Gastrocnemius medialis (tissue), 4 donors: ENCODE results near the gene TARDBP. TPM values are rescaled to one million over a fixed set of nuclear protein-coding genes. Genes with fewer than 3 reads are reported as not detected.
"Not testable (repeated sequence)": the region's sequence is repeated elsewhere in the genome, so short reads cannot be mapped to it uniquely, and the experiment has no call there.

ENCODE experiments used
- ATAC-seq, 2 donors: fragments of 150-250 bp; one replicate each; pipeline ENCODE4 v1.9.1; 2016
- DNase-seq, 2 donors: peaks; one replicate each; pipeline ENCODE4 v3.0.0-alpha.2; 2019
- H3K27ac ChIP-seq, 4 donors: fragments of 200-600 bp; sonication (generic); 1 replicate in 1 of 4; 2 replicates in 3 of 4; pipeline ENCODE4 v1.5.1; 2016 to 2018; ENCODE audit warnings: mild to moderate bottlenecking in 2 of 4, moderate library complexity in 1 of 4
- H3K27me3 ChIP-seq, 3 donors: fragments of 200-600 bp; sonication (generic) in 2 of 3; 1 replicate in 1 of 3; 2 replicates in 2 of 3; pipeline versions ENCODE4 v1.5.1 to v1.6.0; 2016 to 2019; ENCODE audit warnings: mild to moderate bottlenecking in 1 of 3, moderate library complexity in 1 of 3
- H3K36me3 ChIP-seq, 2 donors: fragments of 200-600 bp; sonication (generic) in 1 of 2; one replicate each; pipeline ENCODE4 v1.5.1; 2017 to 2018
- H3K4me1 ChIP-seq, 2 donors: fragments of 200-600 bp; sonication (generic) in 1 of 2; one replicate each; pipeline ENCODE4 v1.5.1; 2016 to 2017; ENCODE audit warnings: mild to moderate bottlenecking in 2 of 2
- H3K4me3 ChIP-seq, 4 donors: fragments of 200-600 bp; sonication (generic) in 3 of 4; 1 replicate in 1 of 4; 2 replicates in 3 of 4; pipeline ENCODE4 v1.5.1; 2016 to 2019; ENCODE audit warnings: mild to moderate bottlenecking in 2 of 4
- H3K9me3 ChIP-seq, 3 donors: fragments of 200-600 bp; sonication (generic) in 2 of 3; 1 replicate in 1 of 3; 2 replicates in 2 of 3; pipeline ENCODE4 v1.5.1; 2016 to 2019
- POLR2A ChIP-seq, 2 donors: fragments of 450-650 bp; IDR thresholded peaks; one replicate each; pipeline ENCODE4 v1.6.1; 2017; ENCODE audit warnings: antibody characterized with exemption in 2 of 2, mild to moderate bottlenecking in 2 of 2, moderate library complexity in 2 of 2
- in situ Hi-C, 4 donors: fragments of 200-750 bp; cut with MboI; loops; one replicate each; pipeline versions ENCODE4 v1.15.0 to v1.8.0; 2017; ENCODE audit warnings: low sequenced_read_pairs in 4 of 4
- intact Hi-C: fragments of 100-400 bp; cut with DNase I; formaldehyde crosslinking; loops from one replicate; pipeline ENCODE4 v1.15.1; 2023; ENCODE audit warnings: low total_unique reads
- total RNA-seq, 4 donors: library from RNA; depleted of rRNA; stranded (reverse); fragments of >200 nt; gene quantifications; one replicate each; pipeline versions ENCODE4 v1.1.0 to v1.2.3, GENCODE V29; 2016
- TF ChIP-seq, protein P1 (sequence below), 5 experiments: fragments of 450-650 bp in 3 of 5; fragments of 200-600 bp in 2 of 5; sonication (generic) in 2 of 5; IDR thresholded peaks in 4 of 5; conservative IDR thresholded peaks in 1 of 5; 1 replicate in 4 of 5; 2 replicates in 1 of 5; pipeline ENCODE4 v1.5.1; 2016 to 2019; ENCODE audit warnings: antibody characterized with exemption in 5 of 5, mild to moderate bottlenecking in 3 of 5, moderate library complexity in 3 of 5

Gene TARDBP
- total RNA-seq, 4 donors from 2014 or later = 72.0 to 101 (median 85.5) TPM

DNA sequence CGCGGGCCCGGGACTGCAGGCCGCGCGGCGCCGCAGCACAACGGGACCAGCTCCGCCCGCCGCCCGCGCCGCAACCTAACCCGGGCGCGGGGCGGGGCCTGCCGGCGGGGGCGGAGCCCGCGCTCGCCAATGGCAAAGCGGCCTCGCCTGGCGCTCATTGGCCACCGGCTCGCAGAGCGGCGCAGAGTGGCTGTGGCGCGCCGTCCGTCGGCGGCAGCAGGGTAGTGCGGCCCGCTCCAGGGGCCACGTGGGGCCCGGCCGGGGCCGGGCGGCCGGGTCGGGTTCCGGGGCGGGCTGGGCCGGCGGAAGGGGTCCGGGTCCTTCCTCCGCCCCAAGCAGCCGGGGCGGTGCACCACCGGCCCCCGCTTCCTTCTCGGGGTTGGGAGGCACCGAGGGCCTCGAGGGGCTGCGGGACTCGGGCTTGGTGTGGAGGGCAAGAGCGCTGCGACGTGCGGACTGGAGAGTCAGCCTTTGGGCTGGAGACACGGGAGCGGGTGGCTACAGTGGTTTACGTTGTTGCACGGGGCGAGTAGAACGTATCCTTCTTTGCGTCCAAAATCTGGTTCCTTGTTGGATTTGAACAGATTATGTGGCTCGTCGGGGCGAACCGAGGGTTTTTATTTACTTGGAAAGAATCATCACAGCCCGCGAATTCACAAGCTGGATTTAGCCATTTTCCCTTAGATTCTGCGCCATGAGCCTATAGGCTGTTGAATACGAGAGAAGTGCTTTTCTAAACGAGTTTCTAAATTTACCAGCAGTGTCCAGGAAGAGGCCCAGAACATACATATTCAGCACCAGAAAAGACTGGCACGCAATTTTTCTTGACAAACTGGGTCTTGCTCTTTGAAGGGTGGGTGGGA, 47.7 kb downstream of the TARDBP start, which contains the start of gene SRM:
TSS of gene SRM (minus strand) at position 51 of the 863 bp plus-strand sequence. CDS start 75 bp downstream, outside the sequence.
- Histone ChIP-seq H3K27ac (peak within 1 kb of the TSS; percentile 77 to 95 (median 92)), H3K9me3 (no peaks in the 10 kb centered on the region), H3K36me3 (peaks cover 0 to 25% of the 10 kb centered on the region in 2 donors), H3K4me1 (peaks cover 18 to 19% of the 10 kb centered on the region in 2 donors), H3K4me3 (peak within 1 kb of the TSS; percentile 73 to 100 (median 94)), H3K27me3 (no peaks in the 10 kb centered on the region)
- peak; percentile 73 to 84 for TF ChIP-seq POLR2A (IDR thresholded peaks at IDR 0.05)
- TF ChIP-seq, protein P1, sequence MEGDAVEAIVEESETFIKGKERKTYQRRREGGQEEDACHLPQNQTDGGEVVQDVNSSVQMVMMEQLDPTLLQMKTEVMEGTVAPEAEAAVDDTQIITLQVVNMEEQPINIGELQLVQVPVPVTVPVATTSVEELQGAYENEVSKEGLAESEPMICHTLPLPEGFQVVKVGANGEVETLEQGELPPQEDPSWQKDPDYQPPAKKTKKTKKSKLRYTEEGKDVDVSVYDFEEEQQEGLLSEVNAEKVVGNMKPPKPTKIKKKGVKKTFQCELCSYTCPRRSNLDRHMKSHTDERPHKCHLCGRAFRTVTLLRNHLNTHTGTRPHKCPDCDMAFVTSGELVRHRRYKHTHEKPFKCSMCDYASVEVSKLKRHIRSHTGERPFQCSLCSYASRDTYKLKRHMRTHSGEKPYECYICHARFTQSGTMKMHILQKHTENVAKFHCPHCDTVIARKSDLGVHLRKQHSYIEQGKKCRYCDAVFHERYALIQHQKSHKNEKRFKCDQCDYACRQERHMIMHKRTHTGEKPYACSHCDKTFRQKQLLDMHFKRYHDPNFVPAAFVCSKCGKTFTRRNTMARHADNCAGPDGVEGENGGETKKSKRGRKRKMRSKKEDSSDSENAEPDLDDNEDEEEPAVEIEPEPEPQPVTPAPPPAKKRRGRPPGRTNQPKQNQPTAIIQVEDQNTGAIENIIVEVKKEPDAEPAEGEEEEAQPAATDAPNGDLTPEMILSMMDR (IDR thresholded peaks at IDR 0.05 in 4 of 5, conservative IDR thresholded peaks at IDR 0.05 in 1 of 5) = peak in 4 of 5 experiments; percentile 78 to 84 (median 82)
- ATAC-seq (peak; percentile 93 to 95), DNase-seq (peak; percentile 76 to 87)
- intact Hi-C loops (loop anchor here (1.0 kb wide), 3 partner anchors 22 to 48 kb away; partner anchors contain the start of genes EXOSC10 and TARDBP), in situ Hi-C loops (no loop called here)

DNA sequence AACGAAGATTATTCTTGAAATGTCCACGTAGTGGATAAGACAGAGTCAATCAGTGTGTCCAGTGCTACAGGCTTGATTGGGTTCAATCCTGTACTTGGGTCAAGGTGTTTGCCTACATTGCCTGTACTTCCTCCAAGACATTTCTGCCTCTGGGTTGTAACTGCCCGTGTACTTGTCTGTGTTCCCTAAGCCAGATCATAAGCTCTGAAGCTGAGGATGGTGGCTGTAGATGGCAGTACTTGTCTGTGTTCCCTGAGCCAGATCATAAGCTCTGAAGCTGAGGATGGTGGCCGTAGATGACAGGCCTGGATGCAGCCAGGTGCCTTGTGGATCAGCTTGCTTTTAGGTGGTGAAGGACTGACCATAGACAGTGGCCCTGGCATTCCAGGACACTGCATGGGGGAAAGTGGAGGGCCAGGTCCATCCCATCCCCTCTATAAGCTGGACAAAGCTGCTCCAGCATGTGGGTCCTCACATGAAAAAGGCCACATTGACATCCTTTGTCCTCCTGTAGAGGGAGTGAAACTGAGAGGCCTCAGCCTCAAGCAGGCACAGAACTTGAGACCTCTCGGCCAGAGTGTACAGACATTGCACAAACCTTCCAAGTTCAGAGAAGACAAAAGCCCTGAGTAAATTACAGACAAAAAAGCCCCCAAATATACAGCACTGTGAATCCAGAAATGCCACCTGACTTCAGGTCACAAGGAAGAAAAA, 49.4 kb downstream of the TARDBP start:
- ATAC-seq (no peak), DNase-seq (no peak)
- peaks cover 0 to 27% of the 10 kb centered on the region in 2 donors for H3K36me3 ChIP-seq
- intact Hi-C loops = no loop called here
- no peaks in the 10 kb centered on the region for H3K27me3 ChIP-seq
- no peak overlapping the region for H3K27ac ChIP-seq
- H3K9me3 ChIP-seq = no peaks in the 10 kb centered on the region
- H3K4me1 ChIP-seq = peaks cover 18 to 19% of the 10 kb centered on the region in 2 donors
- in situ Hi-C loops = no loop called here
- H3K4me3 ChIP-seq = no peak overlapping the region
- TF ChIP-seq, protein P1 (IDR thresholded peaks at IDR 0.05 in 4 of 5, conservative IDR thresholded peaks at IDR 0.05 in 1 of 5) = no peak
- TF ChIP-seq POLR2A (IDR thresholded peaks at IDR 0.05) = no peak

- Histone ChIP-seq H3K27me3 (no peaks in the 10 kb centered on the region), H3K36me3 (peaks cover 0 to 34% of the 10 kb centered on the region in 2 donors), H3K9me3 (no peaks in the 10 kb centered on the region), H3K4me3 (no peak overlapping the region), H3K27ac (no peak overlapping the region), H3K4me1 (peaks cover 18 to 19% of the 10 kb centered on the region in 2 donors)
- no peak for TF ChIP-seq POLR2A (IDR thresholded peaks at IDR 0.05)
- TF ChIP-seq, protein P1 (IDR thresholded peaks at IDR 0.05 in 4 of 5, conservative IDR thresholded peaks at IDR 0.05 in 1 of 5) = no peak
- intact Hi-C loops (no loop called here), in situ Hi-C loops (no loop called here)
- ATAC-seq = no peak
- DNase-seq = no peak
These were observed 50.5 kb downstream of the TARDBP start for GRCh38 chr1:11062965-11063401.

- H3K27ac ChIP-seq, ATAC-seq, DNase-seq, H3K27me3 ChIP-seq, in situ Hi-C loops, H3K9me3 ChIP-seq, H3K4me3 ChIP-seq, intact Hi-C loops: not testable (repeated sequence)
- Histone ChIP-seq H3K4me1 (peaks cover 14% of the 10 kb centered on the region in 2 donors), H3K36me3 (peaks cover 0 to 45% of the 10 kb centered on the region in 2 donors)
These were observed 51.6 kb downstream of the TARDBP start for GRCh38 chr1:11063937-11064537.
